ENCODE data around the gene NUB1.

DNA sequence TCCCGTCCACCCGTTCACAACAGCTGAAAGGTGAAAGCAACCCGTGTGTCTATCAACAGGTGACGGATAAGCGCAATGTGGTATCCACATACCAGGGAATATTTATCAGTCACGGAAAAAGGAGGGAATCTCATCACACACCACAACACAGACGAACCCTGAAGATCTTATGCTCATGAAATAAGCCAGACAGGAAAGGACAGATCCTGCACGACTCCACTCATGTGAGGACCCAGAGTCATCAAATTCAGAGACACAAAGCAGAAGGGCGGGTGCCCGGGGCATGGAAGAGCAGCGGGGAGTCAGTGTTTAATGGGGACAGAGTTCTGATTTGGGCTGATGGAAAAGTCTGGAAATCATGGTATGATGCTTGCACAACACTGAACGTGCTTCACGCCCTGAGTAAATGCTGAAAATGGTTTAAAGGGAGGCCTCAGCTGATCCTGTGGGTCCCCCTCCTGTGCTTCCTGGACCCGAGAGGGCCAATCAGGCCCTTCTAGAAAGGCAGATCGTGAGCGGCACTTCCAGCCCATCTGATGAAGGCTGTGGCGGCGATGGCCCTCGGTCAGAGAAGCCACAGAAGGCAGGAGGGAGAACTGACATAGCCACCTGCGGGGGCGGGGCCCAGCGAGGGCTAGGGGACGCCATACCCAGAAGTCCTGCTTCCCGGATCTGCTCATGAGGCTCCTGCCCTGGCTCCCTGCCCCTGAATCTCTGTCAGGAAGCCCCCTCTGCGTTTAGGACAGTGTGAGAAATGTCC, 49.2 kb downstream of the NUB1 start:
- TF ChIP-seq, protein P1, sequence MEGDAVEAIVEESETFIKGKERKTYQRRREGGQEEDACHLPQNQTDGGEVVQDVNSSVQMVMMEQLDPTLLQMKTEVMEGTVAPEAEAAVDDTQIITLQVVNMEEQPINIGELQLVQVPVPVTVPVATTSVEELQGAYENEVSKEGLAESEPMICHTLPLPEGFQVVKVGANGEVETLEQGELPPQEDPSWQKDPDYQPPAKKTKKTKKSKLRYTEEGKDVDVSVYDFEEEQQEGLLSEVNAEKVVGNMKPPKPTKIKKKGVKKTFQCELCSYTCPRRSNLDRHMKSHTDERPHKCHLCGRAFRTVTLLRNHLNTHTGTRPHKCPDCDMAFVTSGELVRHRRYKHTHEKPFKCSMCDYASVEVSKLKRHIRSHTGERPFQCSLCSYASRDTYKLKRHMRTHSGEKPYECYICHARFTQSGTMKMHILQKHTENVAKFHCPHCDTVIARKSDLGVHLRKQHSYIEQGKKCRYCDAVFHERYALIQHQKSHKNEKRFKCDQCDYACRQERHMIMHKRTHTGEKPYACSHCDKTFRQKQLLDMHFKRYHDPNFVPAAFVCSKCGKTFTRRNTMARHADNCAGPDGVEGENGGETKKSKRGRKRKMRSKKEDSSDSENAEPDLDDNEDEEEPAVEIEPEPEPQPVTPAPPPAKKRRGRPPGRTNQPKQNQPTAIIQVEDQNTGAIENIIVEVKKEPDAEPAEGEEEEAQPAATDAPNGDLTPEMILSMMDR (IDR thresholded peaks at IDR 0.05; ENCODE audit: low read depth, low read length, poor library complexity, severe bottlenecking) = no peak
- no peak for TF ChIP-seq EZH2phosphoT487 (IDR thresholded peaks at IDR 0.05; ENCODE audit: borderline replicate concordance, low read length)
